ENCODE measurements around the gene TSPO2.

Gene TSPO2

DNA sequence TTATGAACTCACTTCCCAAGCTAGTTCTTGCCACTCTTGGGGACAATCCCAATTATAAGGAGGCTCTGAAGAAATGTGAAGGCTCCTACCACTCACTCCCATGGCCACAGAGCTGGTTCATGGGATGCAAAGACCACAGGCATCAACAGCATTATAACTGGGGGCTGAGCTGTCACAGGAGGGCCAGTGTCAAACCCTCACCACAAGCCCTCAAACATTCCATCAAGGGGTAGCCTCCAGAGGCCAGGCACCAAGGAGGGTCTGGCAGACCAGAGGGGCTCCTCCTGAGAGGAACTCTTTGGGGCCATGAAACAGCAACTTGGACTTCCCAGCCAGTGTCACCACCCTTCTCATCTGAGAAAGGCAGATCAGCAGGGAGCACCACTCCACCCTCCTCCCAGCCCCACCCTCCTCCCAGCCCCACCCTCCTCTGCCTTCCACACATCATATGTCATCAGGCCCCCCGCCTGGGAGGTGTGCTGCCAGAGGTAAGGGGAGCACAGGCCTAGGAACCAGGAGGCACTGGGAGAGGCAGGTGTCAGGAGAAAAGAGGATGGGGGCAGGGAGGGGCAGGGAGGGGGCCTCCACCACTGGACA lies 1.2 kb upstream of the TSPO2 start:
- H3K4me3 ChIP-seq (ENCODE audit: low read length) = no peak overlapping the region
- no peak for TF ChIP-seq CTCF (conservative IDR thresholded peaks at IDR 0.05; ENCODE audit: low read length)
- no peak for DNase-seq (ENCODE audit: low read depth)

- TF ChIP-seq CTCF (conservative IDR thresholded peaks at IDR 0.05; ENCODE audit: low read length) = no peak
- H3K4me3 ChIP-seq (ENCODE audit: low read length) = no peak overlapping the region
These were observed 884 bp downstream of the TSPO2 start for GRCh38 chr6:41043151-41043550.

GRCh38 chr6:41045664-41046063 lies 3.4 kb downstream of the TSPO2 start:
- H3K4me3 ChIP-seq (ENCODE audit: low read length) = no peak overlapping the region
- TF ChIP-seq CTCF (conservative IDR thresholded peaks at IDR 0.05; ENCODE audit: low read length) = no peak
- no peak for DNase-seq (ENCODE audit: low read depth)

More at GRCh38 chr6:41043151-41043550, 884 bp downstream of the TSPO2 start:
- no peak for DNase-seq (ENCODE audit: low read depth)

GRCh38 chr6:41046084-41046483 lies 3.8 kb downstream of the TSPO2 start:
- DNase-seq (ENCODE audit: low read depth) = no peak
- TF ChIP-seq CTCF (conservative IDR thresholded peaks at IDR 0.05; ENCODE audit: low read length) = no peak
- H3K4me3 ChIP-seq (ENCODE audit: low read length) = no peak overlapping the region

GRCh38 chr6:41047306-41047705 lies 5.0 kb downstream of the TSPO2 start:
- no peak for TF ChIP-seq CTCF (conservative IDR thresholded peaks at IDR 0.05; ENCODE audit: low read length)

GRCh38 chr6:41047745-41048732 lies 5.8 kb downstream of the TSPO2 start:
- no peak for DNase-seq (ENCODE audit: low read depth)
- no peak for TF ChIP-seq CTCF (conservative IDR thresholded peaks at IDR 0.05; ENCODE audit: low read length)
- H3K4me3 ChIP-seq (ENCODE audit: low read length) = no peak overlapping the region

More at GRCh38 chr6:41047306-41047705, 5.0 kb downstream of the TSPO2 start:
- DNase-seq (ENCODE audit: low read depth) = no peak
- H3K4me3 ChIP-seq (ENCODE audit: low read length) = no peak overlapping the region

Measured in AG10803 (cell line).